Natural killer cell (primary cell): ENCODE data around the gene BRD3OS. TPM values are rescaled to one million over a fixed set of nuclear protein-coding genes. Genes with fewer than 3 reads are reported as not detected.

Experiments used
- ATAC-seq, 3 donors: fragments of 150-1000 bp in 2 of 3; fragments of 200-7000 bp in 1 of 3; cut with Tn5 transposase; 1 replicate in 1 of 3; 2 replicates in 2 of 3; pipeline ENCODE4 v1.10.0; 2021; ENCODE audit warnings: mild to moderate bottlenecking in 2 of 3, moderate library complexity in 2 of 3
- DNase-seq, 2 donors: peaks; one replicate each; pipeline versions ENCODE4 v3.0.0 to v3.0.0-alpha.2; 2013 to 2021; ENCODE audit warnings: mixed read lengths in 1 of 2
- H3K27ac ChIP-seq: one replicate; pipeline ENCODE4 v1.5.1; 2013; ENCODE audit warnings: mild to moderate bottlenecking, low read length
- H3K27me3 ChIP-seq: one replicate; pipeline ENCODE4 v1.6.1; 2013; ENCODE audit warnings: low read length; ENCODE audit not compliant: control insufficient read depth, insufficient read depth
- H3K36me3 ChIP-seq: one replicate; pipeline ENCODE4 v1.6.1; 2013; ENCODE audit warnings: low read length; ENCODE audit not compliant: control insufficient read depth, insufficient read depth
- H3K4me1 ChIP-seq: one replicate; pipeline ENCODE4 v1.6.1; 2013; ENCODE audit warnings: low read length; ENCODE audit not compliant: control insufficient read depth, insufficient read depth
- H3K4me3 ChIP-seq: one replicate; pipeline ENCODE4 v1.5.1; 2013; ENCODE audit warnings: low read length
- H3K9me3 ChIP-seq: one replicate; pipeline ENCODE4 v1.6.1; 2013; ENCODE audit warnings: low read length; ENCODE audit not compliant: control insufficient read depth, insufficient read depth
- H3K27ac Mint-ChIP-seq, 2 donors: one replicate each; pipeline ENCODE4 v1.8.0; 2022; ENCODE audit warnings: mild to moderate bottlenecking in 2 of 2, mixed read lengths in 2 of 2, moderate library complexity in 1 of 2
- H3K27me3 Mint-ChIP-seq, 2 donors: one replicate each; pipeline ENCODE4 v1.8.0; 2022; ENCODE audit warnings: low read depth in 2 of 2, mixed read lengths in 2 of 2
- H3K36me3 Mint-ChIP-seq: one replicate; pipeline ENCODE4 v1.8.0; 2022; ENCODE audit warnings: mixed read lengths
- H3K4me1 Mint-ChIP-seq, 2 donors: one replicate each; pipeline ENCODE4 v1.8.0; 2022; ENCODE audit warnings: mixed read lengths in 2 of 2
- H3K4me3 Mint-ChIP-seq: one replicate; pipeline ENCODE4 v1.8.0; 2022; ENCODE audit warnings: mild to moderate bottlenecking, moderate library complexity, mixed read lengths
- H3K9me3 Mint-ChIP-seq, 2 donors: one replicate each; pipeline ENCODE4 v1.8.0; 2022; ENCODE audit warnings: mixed read lengths in 2 of 2
- CTCF ChIP-seq: fragments of 200-600 bp; IDR thresholded peaks from one replicate; pipeline ENCODE4 v1.8.0; 2022; ENCODE audit warnings: antibody characterized with exemption
- WGBS: methylation state at CpG from one replicate; pipeline ENCODE4 v1.1.7; 2013; ENCODE audit warnings: missing lambda C conversion rate; ENCODE audit not compliant: insufficient coverage; 5-methylcytosine and 5-hydroxymethylcytosine counted together
- intact Hi-C: fragments of 100-400 bp; cut with micrococcal nuclease; formaldehyde crosslinking; loops from one replicate; pipeline ENCODE4 v1.14.2; 2022
- total RNA-seq, 4 donors: library from RNA; stranded (reverse); fragments of 120-200 nt in 1 of 4; gene quantifications; one replicate each; pipeline versions ENCODE4 v1.2.3 to v1.2.4, GENCODE V29; 2013 to 2022

Gene BRD3OS
- total RNA-seq, 3 donors from 2014 or later (not counting 1 experiment from before 2014, with no cell fraction given) = 5.5 to 6.8 (median 6.5) TPM

- DNase-seq (no peak), ATAC-seq (no peak)
- TF ChIP-seq CTCF = no peak
- 93% methylated on average over 29 of the region's 29 CpGs for WGBS
- peaks cover 5% of the 10 kb centered on the region for H3K4me1 ChIP-seq
- no peak overlapping the region for H3K4me3 Mint-ChIP-seq
- peaks cover 6% of the 10 kb centered on the region for H3K36me3 Mint-ChIP-seq
- H3K9me3 Mint-ChIP-seq = no peaks in the 10 kb centered on the region
- no peaks in the 10 kb centered on the region for H3K27me3 ChIP-seq
- no peaks in the 10 kb centered on the region for H3K27me3 Mint-ChIP-seq
- H3K4me3 ChIP-seq = no peak overlapping the region
- H3K27ac ChIP-seq = no peak overlapping the region
- H3K27ac Mint-ChIP-seq = no peak overlapping the region
- H3K36me3 ChIP-seq = peaks cover 28% of the 10 kb centered on the region
- intact Hi-C loops = no loop called here
- H3K9me3 ChIP-seq = no peaks in the 10 kb centered on the region
- peaks cover 2 to 4% of the 10 kb centered on the region in 2 donors for H3K4me1 Mint-ChIP-seq
These were observed 5.7 kb downstream of the BRD3OS start for GRCh38 chr9:134030821-134031470.

GRCh38 chr9:134031783-134032182 lies 6.5 kb downstream of the BRD3OS start:
- Mint-ChIP-seq H3K27me3 (no peaks in the 10 kb centered on the region), H3K4me1 (peaks cover 0 to 4% of the 10 kb centered on the region in 2 donors), H3K4me3 (no peak overlapping the region), H3K9me3 (no peaks in the 10 kb centered on the region), H3K36me3 (peaks cover 6% of the 10 kb centered on the region), H3K27ac (no peak overlapping the region)
- TF ChIP-seq CTCF = no peak
- Histone ChIP-seq H3K9me3 (no peaks in the 10 kb centered on the region), H3K4me1 (no peaks in the 10 kb centered on the region), H3K27ac (no peak overlapping the region), H3K27me3 (no peaks in the 10 kb centered on the region), H3K36me3 (peaks cover 34% of the 10 kb centered on the region), H3K4me3 (no peak overlapping the region)
- WGBS = 94% methylated on average over 13 of the region's 14 CpGs
- DNase-seq (no peak), ATAC-seq (no peak)
- intact Hi-C loops = no loop called here

- Histone ChIP-seq H3K27me3 (no peaks in the 10 kb centered on the region), H3K27ac (no peak overlapping the region), H3K36me3 (peaks cover 34% of the 10 kb centered on the region), H3K4me1 (no peaks in the 10 kb centered on the region), H3K4me3 (no peak overlapping the region), H3K9me3 (no peaks in the 10 kb centered on the region)
- DNase-seq (no peak), ATAC-seq (no peak)
- peaks cover 6% of the 10 kb centered on the region for H3K36me3 Mint-ChIP-seq
- no peak overlapping the region for H3K4me3 Mint-ChIP-seq
- H3K27ac Mint-ChIP-seq = peak overlapping the region in 1 of 2 donors; percentile 10
- 83% methylated on average over 37 of the region's 40 CpGs for WGBS
- no peaks in the 10 kb centered on the region for H3K27me3 Mint-ChIP-seq
- intact Hi-C loops = no loop called here
- no peaks in the 10 kb centered on the region for H3K9me3 Mint-ChIP-seq
- TF ChIP-seq CTCF = no peak
- H3K4me1 Mint-ChIP-seq = peaks cover 0 to 4% of the 10 kb centered on the region in 2 donors
These were observed 7.4 kb downstream of the BRD3OS start for GRCh38 chr9:134032456-134033222.
